Muscle of back (tissue), 11 donors: Measurements from ENCODE around the gene ADNP. TPM values are rescaled to one million over a fixed set of nuclear protein-coding genes. Genes with fewer than 3 reads are reported as not detected.
"Not testable (repeated sequence)": the region's sequence is repeated elsewhere in the genome, so short reads cannot be mapped to it uniquely, and the experiment has no call there.

Experiments
- DNase-seq, 3 donors: peaks; one replicate each; pipeline versions ENCODE4 v3.0.0 to v3.0.0-alpha.2; 2013
- polyA plus RNA-seq, 10 donors: library from polyadenylated mRNA; unstranded; fragments of 120-200 nt; gene quantifications; one replicate each; pipeline ENCODE4 v1.2.1, GENCODE V29; 2013; ENCODE audit not compliant: insufficient read length in 10 of 10

ADNP gene
- polyA plus RNA-seq, 10 donors = 46.1 to 69.9 (median 57.1) TPM

GRCh38 chr20:50904067-50904570 lies 27.1 kb downstream of the ADNP start:
- no peak for DNase-seq

- DNase-seq = no peak
Measured at GRCh38 chr20:50903353-50904051, 27.7 kb downstream of the ADNP start.

DNA sequence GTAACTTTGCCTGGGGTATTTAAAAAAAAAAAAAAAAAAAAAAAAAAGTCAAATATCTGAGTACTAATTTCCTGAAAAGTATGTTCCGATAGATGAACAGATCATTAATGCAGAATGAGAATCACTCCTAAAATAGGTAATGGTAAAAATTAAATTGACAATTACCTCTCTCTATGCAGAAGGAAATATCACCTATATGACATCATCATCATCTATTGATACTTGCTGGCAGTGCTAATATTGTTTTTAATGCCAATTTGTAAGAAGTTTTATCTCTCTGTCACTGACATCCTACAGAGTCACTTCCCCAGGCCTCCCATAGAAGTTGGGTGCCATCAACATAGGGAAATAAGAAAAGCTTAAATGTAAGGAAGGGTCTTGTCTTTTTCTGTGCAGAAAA lies 29.9 kb downstream of the ADNP start:
- DNase-seq = no peak

DNA sequence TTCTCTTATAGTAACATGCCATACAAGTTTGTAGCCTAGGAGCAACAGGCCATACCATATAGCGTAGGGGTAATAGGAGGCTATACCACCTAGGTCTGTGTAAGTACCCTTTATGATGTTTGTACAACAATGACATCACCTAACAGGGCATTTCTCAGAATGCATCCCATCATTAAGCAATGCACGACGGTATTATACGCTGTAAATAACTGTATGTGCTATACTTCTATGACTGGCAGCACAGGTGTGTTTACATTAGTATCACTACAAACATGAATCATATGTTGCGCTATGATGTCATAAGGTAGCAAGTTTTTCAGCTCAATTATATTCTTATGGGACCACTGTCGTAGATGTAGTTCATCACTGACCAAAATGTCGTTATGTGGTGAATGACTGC lies 31.0 kb downstream of the ADNP start:
- no peak for DNase-seq

- no peak for DNase-seq
Measured at GRCh38 chr20:50898475-50898874, 32.8 kb downstream of the ADNP start.

GRCh38 chr20:50895111-50895830 lies 36.0 kb downstream of the ADNP start:
- DNase-seq = no peak

DNA sequence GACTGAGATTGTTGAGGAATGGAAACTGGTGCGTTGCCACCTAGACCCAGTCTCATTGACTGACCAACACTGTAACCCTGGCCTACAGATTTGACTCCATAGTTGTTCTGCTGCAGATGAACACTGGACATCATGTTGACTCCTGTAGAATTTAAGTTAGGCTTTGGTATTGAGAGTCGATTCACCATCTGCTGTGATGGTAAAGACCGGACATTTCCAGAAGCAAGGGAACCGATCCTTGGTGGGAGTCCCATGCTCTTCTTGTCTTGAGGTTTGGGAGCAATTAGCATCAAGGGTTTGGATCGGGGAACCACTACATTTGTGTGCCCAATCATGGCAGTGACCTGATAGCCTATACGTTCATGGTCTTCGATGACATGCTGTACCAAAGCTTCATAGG lies 37.6 kb downstream of the ADNP start:
- no peak for DNase-seq

DNA sequence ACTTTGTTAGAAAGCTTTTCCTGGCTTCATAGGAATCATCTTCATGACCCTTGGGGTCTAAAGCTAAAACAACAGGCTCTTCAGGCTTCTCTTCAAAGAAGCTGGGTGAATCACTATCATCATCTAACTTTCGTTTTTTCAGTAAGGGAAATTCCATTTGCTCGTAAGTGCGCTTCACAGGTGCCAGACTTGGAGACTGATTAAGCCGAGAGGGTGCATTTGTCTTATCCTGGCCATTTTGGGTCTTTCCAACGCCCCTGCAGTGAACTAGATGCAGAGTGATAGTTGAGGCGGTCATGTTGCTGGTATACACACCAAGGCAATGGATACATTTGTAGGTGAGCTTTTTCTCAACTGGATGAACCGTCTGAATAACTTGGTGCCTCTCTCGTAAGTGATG lies 38.8 kb downstream of the ADNP start:
- DNase-seq = no peak

DNA sequence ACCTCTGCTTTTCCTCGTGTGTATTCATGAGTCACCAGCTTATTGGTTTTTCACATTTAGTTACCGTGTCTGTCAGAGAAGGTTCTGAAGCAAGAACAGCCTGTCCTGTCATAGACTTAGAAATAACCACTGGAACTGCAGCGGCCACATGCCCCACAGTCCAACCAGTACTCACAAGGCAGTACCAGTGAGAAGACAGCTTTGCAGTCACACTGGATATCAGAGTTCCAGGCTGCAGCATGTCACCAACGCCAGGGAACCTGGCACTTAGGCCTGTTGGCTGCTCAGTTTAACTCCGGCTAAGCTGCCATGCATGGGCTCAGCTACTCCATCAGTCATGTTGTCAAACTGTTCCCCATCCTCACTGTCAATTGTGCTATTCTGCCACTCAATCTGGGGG lies 40.1 kb downstream of the ADNP start:
- DNase-seq = no peak

GRCh38 chr20:50887576-50887975 lies 43.7 kb downstream of the ADNP start:
- no peak for DNase-seq

DNA sequence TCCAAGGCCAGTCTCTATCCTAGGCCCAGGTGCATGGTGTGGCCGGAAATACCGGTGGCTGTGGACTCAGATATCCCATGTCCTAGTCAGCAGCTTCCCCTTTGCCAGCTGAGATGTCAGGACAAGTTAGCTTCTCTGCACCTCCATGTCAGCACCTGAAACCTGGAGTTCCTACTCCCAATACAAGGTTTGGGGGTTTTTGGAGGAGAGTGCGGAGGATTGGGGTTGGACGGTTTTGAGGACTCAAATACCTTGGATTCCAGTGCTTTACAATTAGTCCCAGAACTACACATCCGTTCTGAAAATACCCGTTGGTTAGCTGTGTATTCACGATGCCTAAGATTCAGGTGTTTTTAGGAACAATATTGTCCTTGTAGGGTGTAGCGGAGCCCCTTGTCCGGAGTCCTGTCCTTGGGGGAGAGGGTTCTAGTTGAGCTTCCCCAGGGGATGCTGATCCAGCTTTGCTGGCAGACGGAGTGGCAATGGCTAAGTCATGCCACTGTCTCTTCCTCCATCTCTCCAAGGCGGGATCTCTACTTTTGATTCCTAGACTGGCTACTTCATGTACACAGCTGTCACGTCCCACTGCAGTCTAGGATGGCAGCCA lies 45.0 kb downstream of the ADNP start:
- DNase-seq = no peak

GRCh38 chr20:50885781-50886180 lies 45.5 kb downstream of the ADNP start:
- DNase-seq = no peak

DNA sequence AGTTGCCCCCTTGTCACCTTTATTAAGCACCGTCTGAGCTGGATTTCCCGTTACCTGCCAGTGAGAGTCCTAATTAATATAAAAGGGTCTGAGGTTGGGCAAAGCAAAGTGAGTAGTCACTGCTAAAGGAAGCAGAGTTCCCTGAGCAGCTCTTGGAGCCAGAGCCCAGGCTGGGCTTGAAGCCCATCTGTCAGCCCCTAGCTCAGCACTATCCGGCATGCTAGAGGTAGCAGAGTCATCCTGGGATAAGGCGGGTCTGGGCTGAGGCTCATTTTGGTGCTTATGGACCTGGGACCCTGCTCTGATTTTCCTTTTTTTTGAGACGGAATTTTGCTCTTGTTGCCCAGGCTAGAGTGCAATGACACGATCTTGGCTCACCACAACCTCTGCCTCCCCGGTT lies 46.2 kb downstream of the ADNP start:
- DNase-seq = no peak

DNA sequence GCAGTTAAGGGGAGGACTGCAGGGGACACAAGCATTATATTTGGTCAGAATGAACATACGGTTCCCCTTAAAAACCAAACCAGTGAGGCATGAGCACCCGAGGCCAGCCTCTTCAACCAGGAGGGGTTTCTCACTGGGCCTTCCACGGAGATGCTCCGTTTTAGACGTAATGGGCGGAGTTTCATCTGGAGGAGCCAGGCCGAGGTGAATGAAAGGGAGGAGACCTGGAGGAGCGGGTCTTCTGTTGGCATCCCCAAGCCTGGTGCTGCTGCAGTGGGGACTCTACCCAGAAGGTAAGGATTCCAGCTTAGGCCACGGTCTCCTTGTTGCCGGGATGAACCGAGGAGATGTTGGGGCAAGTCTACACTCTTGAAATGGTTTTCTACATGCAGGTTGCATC lies 47.4 kb downstream of the ADNP start:
- DNase-seq = no peak

DNA sequence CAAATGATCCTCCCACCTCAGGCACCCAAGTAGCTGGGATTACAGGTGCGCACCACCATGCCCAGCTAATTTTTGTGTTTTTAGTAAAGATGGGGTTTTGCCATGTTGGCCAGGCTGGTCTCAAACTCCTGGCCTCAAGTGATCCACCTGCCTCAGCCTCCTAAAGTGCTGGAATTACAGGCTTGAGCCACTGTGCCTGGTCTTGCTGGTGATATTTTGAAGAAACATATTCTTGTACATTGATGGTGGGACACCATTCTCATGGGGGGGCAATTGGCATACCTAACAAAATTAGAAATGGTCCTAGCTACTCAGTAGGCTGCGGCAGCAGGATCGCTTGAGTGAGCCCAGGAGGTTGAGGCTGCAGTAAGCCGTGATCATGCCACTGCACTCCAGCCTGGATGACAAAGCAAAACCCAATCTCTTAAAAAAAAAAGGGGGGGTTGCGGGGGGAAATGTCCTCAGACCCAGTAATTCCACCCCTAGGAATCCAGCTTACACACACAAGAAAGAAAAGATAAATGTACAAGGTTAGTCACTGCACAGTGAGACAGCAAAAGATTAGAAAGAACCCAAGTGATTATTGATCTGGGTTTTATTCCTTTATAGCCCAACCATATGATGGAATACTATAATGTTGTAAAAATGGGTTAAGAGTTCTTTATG lies 49.3 kb downstream of the ADNP start:
- DNase-seq = not testable (repeated sequence)

- DNase-seq = no peak
Measured at GRCh38 chr20:50879649-50880550, 51.3 kb downstream of the ADNP start.

DNA sequence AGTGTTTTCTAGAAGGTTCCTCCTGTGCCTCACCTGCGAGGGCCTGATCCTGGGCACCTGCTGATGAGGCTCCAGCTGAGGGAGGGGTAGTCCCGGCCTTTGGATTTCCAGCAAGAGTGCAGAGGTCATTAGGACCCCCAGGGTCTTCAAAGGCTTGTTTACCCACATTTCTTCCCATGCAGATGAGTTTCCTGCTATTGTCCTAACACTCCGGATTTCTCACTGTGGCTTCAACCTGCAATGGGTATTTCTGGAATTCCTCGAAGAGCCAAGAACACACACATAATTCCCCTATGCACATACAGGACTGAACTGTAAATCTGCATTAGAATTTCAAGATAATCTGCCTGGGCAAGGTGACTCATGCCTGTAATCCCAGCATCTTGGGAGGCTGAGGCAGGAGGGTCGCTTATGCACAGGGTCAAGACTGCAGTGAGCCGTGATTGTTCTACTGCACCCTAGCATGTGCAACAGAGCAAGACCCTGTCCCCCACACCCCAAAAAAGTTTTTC lies 53.9 kb downstream of the ADNP start:
- no peak for DNase-seq

- DNase-seq = no peak
Measured at GRCh38 chr20:50876816-50877215, 54.4 kb downstream of the ADNP start.

- no peak for DNase-seq
Measured at GRCh38 chr20:50876063-50876685, 55.1 kb downstream of the ADNP start.
